Measurements from ENCODE around the gene WIZ. TPM values are rescaled to one million over a fixed set of nuclear protein-coding genes. Genes with fewer than 3 reads are reported as not detected.

The WIZ gene
- total RNA-seq, 2 experiments from 2014 or later, result 28.4 to 29.3 TPM

GRCh38 chr19:15374105-15374651 lies 75.6 kb downstream of the WIZ start:
- POLR2A ChIA-PET, result no interaction called here
- Mint-ChIP-seq H3K36me3 (peaks cover 6% of the 10 kb centered on the region), H3K27ac (no peak overlapping the region), H3K27me3 (no peaks in the 10 kb centered on the region), H3K4me3 (no peak overlapping the region), H3K9me3 (no peaks in the 10 kb centered on the region), H3K4me1 (peaks cover 16% of the 10 kb centered on the region)
- ATAC-seq (ENCODE audit: low read depth) (no peak), DNase-seq (no peak)

GRCh38 chr19:15373644-15374043 lies 76.1 kb downstream of the WIZ start:
- H3K4me1 Mint-ChIP-seq, result peaks cover 16% of the 10 kb centered on the region
- H3K27ac Mint-ChIP-seq, result no peak overlapping the region
- no peak overlapping the region for H3K4me3 Mint-ChIP-seq
- ATAC-seq (ENCODE audit: low read depth), result no peak
- no peak for DNase-seq
- POLR2A ChIA-PET, result interaction anchor here (0.6 kb wide), 1 partner anchor 181 kb away, joined by 5 read pairs; no protein-coding TSS in a partner anchor
- H3K36me3 Mint-ChIP-seq, result peaks cover 6% of the 10 kb centered on the region
- no peaks in the 10 kb centered on the region for H3K9me3 Mint-ChIP-seq
- no peaks in the 10 kb centered on the region for H3K27me3 Mint-ChIP-seq

- Mint-ChIP-seq H3K9me3 (no peaks in the 10 kb centered on the region), H3K4me3 (no peak overlapping the region), H3K27me3 (no peaks in the 10 kb centered on the region), H3K36me3 (peaks cover 7% of the 10 kb centered on the region), H3K27ac (no peak overlapping the region), H3K4me1 (peaks cover 13% of the 10 kb centered on the region)
- DNase-seq (no peak), ATAC-seq (ENCODE audit: low read depth) (no peak)
- POLR2A ChIA-PET, result no interaction called here
Observed at GRCh38 chr19:15372891-15373301, 76.9 kb downstream of the WIZ start.

GRCh38 chr19:15372470-15372869 lies 77.3 kb downstream of the WIZ start:
- no peaks in the 10 kb centered on the region for H3K9me3 Mint-ChIP-seq
- no peak overlapping the region for H3K27ac Mint-ChIP-seq
- peaks cover 10% of the 10 kb centered on the region for H3K4me1 Mint-ChIP-seq
- H3K36me3 Mint-ChIP-seq, result peaks cover 9% of the 10 kb centered on the region
- no peak for DNase-seq
- no peaks in the 10 kb centered on the region for H3K27me3 Mint-ChIP-seq
- ATAC-seq (ENCODE audit: low read depth), result no peak
- no peak overlapping the region for H3K4me3 Mint-ChIP-seq
- POLR2A ChIA-PET, result no interaction called here

- no peak overlapping the region for H3K4me3 Mint-ChIP-seq
Observed at GRCh38 chr19:15371786-15372380, 77.9 kb downstream of the WIZ start.

GRCh38 chr19:15371119-15371518 lies 78.6 kb downstream of the WIZ start:
- no peak for ATAC-seq (ENCODE audit: low read depth)

More at GRCh38 chr19:15371786-15372380, 77.9 kb downstream of the WIZ start:
- Mint-ChIP-seq H3K36me3 (peaks cover 11% of the 10 kb centered on the region), H3K27ac (no peak overlapping the region), H3K9me3 (no peaks in the 10 kb centered on the region), H3K27me3 (no peaks in the 10 kb centered on the region), H3K4me1 (peaks cover 7% of the 10 kb centered on the region)
- no peak for DNase-seq
- POLR2A ChIA-PET, result interaction anchor here (1.6 kb wide), 1 partner anchor 8 kb away, joined by 6 read pairs; the partner anchor contains the start of gene AKAP8
- no peak for ATAC-seq (ENCODE audit: low read depth)

More at GRCh38 chr19:15371119-15371518, 78.6 kb downstream of the WIZ start:
- H3K27ac Mint-ChIP-seq, result no peak overlapping the region
- H3K9me3 Mint-ChIP-seq, result no peaks in the 10 kb centered on the region
- no peak overlapping the region for H3K4me3 Mint-ChIP-seq
- peaks cover 2% of the 10 kb centered on the region for H3K4me1 Mint-ChIP-seq
- DNase-seq, result no peak
- H3K27me3 Mint-ChIP-seq, result no peaks in the 10 kb centered on the region
- POLR2A ChIA-PET, result interaction anchor here (1.6 kb wide), 1 partner anchor 9 kb away, joined by 6 read pairs; the partner anchor contains the start of gene AKAP8
- H3K36me3 Mint-ChIP-seq, result peaks cover 10% of the 10 kb centered on the region

Small RNA genes within 50 kb of the gene (microRNA-seq; reads per million reads assigned to microRNA genes)
- gene MIR1470, result not detected

Other genes with a start within 250 kb of the WIZ start
- gene NOTCH3, start 249.0 kb downstream of the WIZ start, total RNA-seq, result under 1 TPM; 0.22 to 0.31 TPM
- not detected for gene EPHX3, start 217.5 kb downstream of the WIZ start, total RNA-seq
- gene BRD4, start 117.4 kb downstream of the WIZ start, total RNA-seq, result 100 to 1,000 TPM; 132 to 134 TPM
- gene AKAP8, start 70.2 kb downstream of the WIZ start, total RNA-seq, result 10 to 100 TPM; 57.4 to 59.1 TPM
- 100 to 1,000 TPM; 146 to 149 TPM for gene AKAP8L, start 31.0 kb downstream of the WIZ start, total RNA-seq
- 100 to 1,000 TPM; 168 to 172 TPM for gene RASAL3, start 14.6 kb upstream of the WIZ start, total RNA-seq
- gene PGLYRP2, start 29.5 kb upstream of the WIZ start, total RNA-seq, result under 1 TPM; 0.19 to 0.40 TPM
- 1 to 10 TPM; 3.2 to 3.4 TPM for gene CYP4F22, start 58.6 kb upstream of the WIZ start, total RNA-seq
- not detected for gene CYP4F8, start 165.3 kb upstream of the WIZ start, total RNA-seq
- gene CYP4F3, start 190.9 kb upstream of the WIZ start, total RNA-seq, result not detected
- gene CYP4F12, start 223.1 kb upstream of the WIZ start, total RNA-seq, result 1 to 10 TPM; 2.4 to 3.1 TPM